ENCODE data around the gene STARD10. TPM values are rescaled to one million over a fixed set of nuclear protein-coding genes. Genes with fewer than 3 reads are reported as not detected.

STARD10 gene
- total and polyA plus RNA-seq, 2 of the 8 experiments (the other 6 are each of a cell fraction or from before 2014, with no cell fraction given), result 23.7 to 35.7 TPM

DNA sequence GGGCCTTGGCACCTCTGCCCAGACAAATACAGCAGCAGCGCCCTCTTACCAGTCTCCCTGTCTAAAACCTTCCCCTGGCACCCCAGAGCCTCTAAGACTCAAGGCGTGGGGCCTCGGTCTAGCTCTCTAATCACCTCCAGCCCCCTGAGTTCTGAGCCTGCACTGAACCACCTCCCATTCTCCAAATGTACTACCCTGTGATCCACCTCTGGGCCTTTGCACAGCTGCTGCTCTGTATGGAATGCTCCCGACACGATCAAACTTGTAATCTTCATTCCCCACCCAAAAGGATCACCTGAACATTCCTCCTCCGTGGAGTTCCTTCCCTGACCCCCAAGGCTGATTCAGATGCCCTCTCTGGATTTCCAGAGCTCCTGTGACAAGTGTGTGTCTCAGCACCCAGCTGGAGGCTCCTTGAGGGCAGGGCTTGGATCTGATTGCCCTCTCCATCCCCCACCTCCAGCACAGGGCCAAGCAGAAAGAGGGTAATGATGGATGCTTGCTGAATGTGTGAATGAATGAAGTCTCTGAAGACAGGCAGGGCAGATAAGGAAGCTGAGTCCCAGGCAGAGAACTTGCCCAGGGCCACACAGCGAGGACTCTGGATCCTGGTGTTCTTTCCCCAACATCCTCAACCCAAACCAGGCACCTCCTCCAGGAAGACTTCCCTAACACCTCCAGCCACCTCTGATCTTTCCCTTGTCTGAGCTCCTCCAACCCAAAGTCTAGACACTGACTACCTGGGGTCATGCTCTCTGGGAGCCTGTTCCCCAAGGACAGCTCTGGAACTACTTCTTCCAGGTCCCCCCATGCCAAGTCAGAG is 18.3 kb downstream of the STARD10 start (continued):
- no peak for TF ChIP-seq SRF (IDR thresholded peaks at IDR 0.05; ENCODE audit: low read depth, low read length)

All from H1 (cell line).